Duodenal mucosa (tissue), 2 donors: ENCODE data around the gene PRKX.
"Not testable (repeated sequence)": the region's sequence is repeated elsewhere in the genome, so short reads cannot be mapped to it uniquely, and the experiment has no call there.

Source experiments
- H3K27ac ChIP-seq: one replicate; pipeline ENCODE4 v1.7.0; 2013; ENCODE audit warnings: low read depth, low read length
- H3K27me3 ChIP-seq, 2 donors: one replicate each; pipeline ENCODE4 v1.7.0; 2013; ENCODE audit warnings: low read length in 2 of 2, control low read depth in 1 of 2; ENCODE audit not compliant: insufficient read depth in 2 of 2, control insufficient read depth in 1 of 2
- H3K36me3 ChIP-seq, 2 donors: one replicate each; pipeline ENCODE4 v1.7.0; 2013; ENCODE audit warnings: low read length in 2 of 2, control low read depth in 1 of 2; ENCODE audit not compliant: insufficient read depth in 2 of 2, control insufficient read depth in 1 of 2
- H3K4me1 ChIP-seq, 2 donors: one replicate each; pipeline ENCODE4 v1.7.0; 2013; ENCODE audit warnings: low read length in 2 of 2, control low read depth in 1 of 2; ENCODE audit not compliant: insufficient read depth in 2 of 2, control insufficient read depth in 1 of 2
- H3K4me3 ChIP-seq, 2 donors: one replicate each; pipeline ENCODE4 v1.7.0; 2013; ENCODE audit warnings: low read length in 2 of 2, low read depth in 1 of 2
- H3K9ac ChIP-seq, 2 donors: one replicate each; pipeline ENCODE4 v1.7.0; 2013; ENCODE audit warnings: low read length in 2 of 2, low read depth in 1 of 2
- H3K9me3 ChIP-seq, 2 donors: one replicate each; pipeline ENCODE4 v1.7.0; 2013; ENCODE audit warnings: low read length in 2 of 2, control low read depth in 1 of 2; ENCODE audit not compliant: control insufficient read depth in 1 of 2

PRKX gene

GRCh38 chrX:3733043-3733430 is 19.6 kb upstream of the PRKX start:
- no peaks in the 10 kb centered on the region for H3K9me3 ChIP-seq
- H3K4me3 ChIP-seq = no peak overlapping the region
- no peaks in the 10 kb centered on the region for H3K36me3 ChIP-seq
- no peak overlapping the region for H3K27ac ChIP-seq
- no peak overlapping the region for H3K9ac ChIP-seq
- no peaks in the 10 kb centered on the region for H3K4me1 ChIP-seq
- H3K27me3 ChIP-seq = no peaks in the 10 kb centered on the region

GRCh38 chrX:3732326-3733042 is 19.0 kb upstream of the PRKX start:
- not testable (repeated sequence) for H3K9me3 ChIP-seq, H3K4me1 ChIP-seq, H3K36me3 ChIP-seq, H3K27me3 ChIP-seq, H3K27ac ChIP-seq, H3K9ac ChIP-seq, H3K4me3 ChIP-seq

GRCh38 chrX:3728454-3728853 is 15.0 kb upstream of the PRKX start:
- Histone ChIP-seq H3K36me3 (no peaks in the 10 kb centered on the region), H3K9me3 (no peaks in the 10 kb centered on the region), H3K27ac (no peak overlapping the region), H3K4me1 (no peaks in the 10 kb centered on the region), H3K4me3 (no peak overlapping the region), H3K27me3 (no peaks in the 10 kb centered on the region), H3K9ac (no peak overlapping the region)

GRCh38 chrX:3723460-3723859 is 10.0 kb upstream of the PRKX start:
- H3K4me3 ChIP-seq, H3K9me3 ChIP-seq, H3K36me3 ChIP-seq, H3K27me3 ChIP-seq, H3K4me1 ChIP-seq, H3K27ac ChIP-seq, H3K9ac ChIP-seq: not testable (repeated sequence)

GRCh38 chrX:3717742-3718420 is 4.4 kb upstream of the PRKX start:
- Histone ChIP-seq H3K27me3 (no peaks in the 10 kb centered on the region), H3K27ac (no peak overlapping the region), H3K4me1 (no peaks in the 10 kb centered on the region)

GRCh38 chrX:3715921-3716320 is 2.5 kb upstream of the PRKX start:
- H3K9me3 ChIP-seq = no peaks in the 10 kb centered on the region
- H3K27ac ChIP-seq = no peak overlapping the region
- H3K36me3 ChIP-seq = no peaks in the 10 kb centered on the region
- peaks cover 0 to 4% of the 10 kb centered on the region in 2 donors for H3K4me1 ChIP-seq
- H3K9ac ChIP-seq = no peak overlapping the region
- no peaks in the 10 kb centered on the region for H3K27me3 ChIP-seq
- no peak overlapping the region for H3K4me3 ChIP-seq

More at GRCh38 chrX:3717742-3718420, 4.4 kb upstream of the PRKX start:
- H3K9me3 ChIP-seq = no peaks in the 10 kb centered on the region
- no peak overlapping the region for H3K4me3 ChIP-seq
- no peak overlapping the region for H3K9ac ChIP-seq
- H3K36me3 ChIP-seq = no peaks in the 10 kb centered on the region

GRCh38 chrX:3714706-3715479 is 1.4 kb upstream of the PRKX start:
- not testable (repeated sequence) for H3K4me1 ChIP-seq, H3K27ac ChIP-seq, H3K27me3 ChIP-seq, H3K4me3 ChIP-seq, H3K9ac ChIP-seq, H3K9me3 ChIP-seq, H3K36me3 ChIP-seq

- H3K27me3 ChIP-seq = no peaks in the 10 kb centered on the region
- H3K36me3 ChIP-seq = no peaks in the 10 kb centered on the region
- no peaks in the 10 kb centered on the region for H3K9me3 ChIP-seq
- peaks cover 0 to 4% of the 10 kb centered on the region in 2 donors for H3K4me1 ChIP-seq
- no peak overlapping the region for H3K27ac ChIP-seq
- peak overlapping the region; percentile 43 to 61 for H3K4me3 ChIP-seq
- no peak overlapping the region for H3K9ac ChIP-seq
These were observed 537 bp upstream of the PRKX start for GRCh38 chrX:3713937-3714434.

GRCh38 chrX:3712870-3713224 is 602 bp downstream of the PRKX start:
- Histone ChIP-seq H3K4me1 (peaks cover 0 to 4% of the 10 kb centered on the region in 2 donors), H3K4me3 (peak overlapping the region; percentile 70 to 71), H3K36me3 (no peaks in the 10 kb centered on the region), H3K27ac (no peak overlapping the region), H3K27me3 (no peaks in the 10 kb centered on the region), H3K9ac (peak overlapping the region; percentile 38 to 61), H3K9me3 (no peaks in the 10 kb centered on the region)
